Right atrium auricular region (tissue), 2 donors: ENCODE measurements around the gene ATP2B2. TPM values are rescaled to one million over a fixed set of nuclear protein-coding genes. Genes with fewer than 3 reads are reported as not detected.

ENCODE experiments used
- DNase-seq: peaks from one replicate; pipeline ENCODE4 v3.0.0-alpha.2; 2019; ENCODE audit warnings: low spot score
- H3K27ac ChIP-seq, 2 donors: fragments of 200-600 bp; sonication (generic); 1 replicate in 1 of 2; 2 replicates in 1 of 2; pipeline ENCODE4 v1.5.1; 2016 to 2019
- H3K27me3 ChIP-seq, 2 donors: fragments of 200-600 bp; sonication (generic); one replicate each; pipeline versions ENCODE4 v1.5.1 to v1.6.0; 2017 to 2019
- H3K36me3 ChIP-seq: fragments of 200-600 bp; sonication (generic); one replicate; pipeline ENCODE4 v1.5.1; 2016
- H3K4me1 ChIP-seq, 2 donors: fragments of 200-600 bp; sonication (generic); one replicate each; pipeline versions ENCODE4 v1.5.1 to v1.6.0; 2017 to 2019
- H3K4me3 ChIP-seq, 2 donors: fragments of 200-600 bp; sonication (generic); 1 replicate in 1 of 2; 2 replicates in 1 of 2; pipeline ENCODE4 v1.5.1; 2017 to 2019; ENCODE audit warnings: mild to moderate bottlenecking in 1 of 2, moderate library complexity in 1 of 2
- H3K9me3 ChIP-seq, 2 donors: fragments of 200-600 bp; sonication (generic); one replicate each; pipeline ENCODE4 v1.5.1; 2019
- total RNA-seq, 2 donors: library from RNA; depleted of rRNA; stranded (reverse); fragments of >200 nt; gene quantifications; one replicate each; pipeline ENCODE4 v1.1.0, GENCODE V29; 2016
- TF ChIP-seq, protein P1 (sequence below), 2 donors: fragments of 200-600 bp; sonication (generic); IDR thresholded peaks; one replicate each; pipeline ENCODE4 v1.5.1; 2019; ENCODE audit warnings: antibody characterized with exemption in 2 of 2

ATP2B2 gene
- total RNA-seq, 2 donors from 2014 or later, result 0.12 to 0.15 TPM

GRCh38 chr3:10421996-10422395 is 83.4 kb downstream of the ATP2B2 start:
- DNase-seq, result no peak
- Histone ChIP-seq H3K4me3 (no peak overlapping the region), H3K9me3 (no peaks in the 10 kb centered on the region), H3K27ac (no peak overlapping the region), H3K27me3 (no peaks in the 10 kb centered on the region), H3K4me1 (no peaks in the 10 kb centered on the region), H3K36me3 (no peaks in the 10 kb centered on the region)
- TF ChIP-seq, protein P1, sequence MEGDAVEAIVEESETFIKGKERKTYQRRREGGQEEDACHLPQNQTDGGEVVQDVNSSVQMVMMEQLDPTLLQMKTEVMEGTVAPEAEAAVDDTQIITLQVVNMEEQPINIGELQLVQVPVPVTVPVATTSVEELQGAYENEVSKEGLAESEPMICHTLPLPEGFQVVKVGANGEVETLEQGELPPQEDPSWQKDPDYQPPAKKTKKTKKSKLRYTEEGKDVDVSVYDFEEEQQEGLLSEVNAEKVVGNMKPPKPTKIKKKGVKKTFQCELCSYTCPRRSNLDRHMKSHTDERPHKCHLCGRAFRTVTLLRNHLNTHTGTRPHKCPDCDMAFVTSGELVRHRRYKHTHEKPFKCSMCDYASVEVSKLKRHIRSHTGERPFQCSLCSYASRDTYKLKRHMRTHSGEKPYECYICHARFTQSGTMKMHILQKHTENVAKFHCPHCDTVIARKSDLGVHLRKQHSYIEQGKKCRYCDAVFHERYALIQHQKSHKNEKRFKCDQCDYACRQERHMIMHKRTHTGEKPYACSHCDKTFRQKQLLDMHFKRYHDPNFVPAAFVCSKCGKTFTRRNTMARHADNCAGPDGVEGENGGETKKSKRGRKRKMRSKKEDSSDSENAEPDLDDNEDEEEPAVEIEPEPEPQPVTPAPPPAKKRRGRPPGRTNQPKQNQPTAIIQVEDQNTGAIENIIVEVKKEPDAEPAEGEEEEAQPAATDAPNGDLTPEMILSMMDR (IDR thresholded peaks at IDR 0.05), result no peak

- H3K4me3 ChIP-seq, result no peak overlapping the region
- TF ChIP-seq, protein P1 (IDR thresholded peaks at IDR 0.05), result no peak
- H3K27me3 ChIP-seq, result no peaks in the 10 kb centered on the region
- no peak overlapping the region for H3K27ac ChIP-seq
- no peak for DNase-seq
- no peaks in the 10 kb centered on the region for H3K4me1 ChIP-seq
- no peaks in the 10 kb centered on the region for H3K9me3 ChIP-seq
- no peaks in the 10 kb centered on the region for H3K36me3 ChIP-seq
Observed at GRCh38 chr3:10420745-10421475, 84.5 kb downstream of the ATP2B2 start.

DNA sequence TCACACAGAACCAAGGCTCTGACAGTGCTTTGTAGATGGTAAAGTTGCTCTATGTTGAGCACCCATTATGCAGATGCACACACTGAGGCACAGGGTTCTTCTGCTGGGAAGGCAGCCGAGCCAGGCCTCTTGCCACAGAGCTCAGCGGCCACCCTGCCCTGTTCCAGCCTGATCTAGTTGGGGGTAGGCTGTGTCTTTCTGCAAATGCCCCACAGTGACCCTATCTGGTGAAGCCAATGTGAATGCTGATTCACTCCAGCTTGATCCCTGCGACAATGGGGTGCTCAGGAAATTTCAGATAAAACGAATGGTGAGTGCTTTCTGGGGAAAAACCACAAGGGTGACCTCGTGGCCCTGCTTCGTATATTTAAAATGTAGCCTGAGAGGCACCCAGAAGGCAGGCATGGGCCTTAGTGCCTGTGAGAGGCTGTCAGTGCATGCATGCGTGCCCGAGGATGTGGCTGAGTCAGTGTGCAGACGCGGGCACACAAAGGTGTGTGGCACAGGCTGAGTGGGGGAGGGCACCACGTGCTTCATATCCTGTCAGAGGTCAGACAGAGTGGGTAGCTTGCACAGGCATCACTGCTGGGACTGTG is 85.7 kb downstream of the ATP2B2 start:
- TF ChIP-seq, protein P1 (IDR thresholded peaks at IDR 0.05), result no peak
- Histone ChIP-seq H3K4me1 (no peaks in the 10 kb centered on the region), H3K27me3 (no peaks in the 10 kb centered on the region), H3K9me3 (no peaks in the 10 kb centered on the region), H3K36me3 (no peaks in the 10 kb centered on the region), H3K4me3 (no peak overlapping the region), H3K27ac (no peak overlapping the region)
- DNase-seq, result no peak

DNA sequence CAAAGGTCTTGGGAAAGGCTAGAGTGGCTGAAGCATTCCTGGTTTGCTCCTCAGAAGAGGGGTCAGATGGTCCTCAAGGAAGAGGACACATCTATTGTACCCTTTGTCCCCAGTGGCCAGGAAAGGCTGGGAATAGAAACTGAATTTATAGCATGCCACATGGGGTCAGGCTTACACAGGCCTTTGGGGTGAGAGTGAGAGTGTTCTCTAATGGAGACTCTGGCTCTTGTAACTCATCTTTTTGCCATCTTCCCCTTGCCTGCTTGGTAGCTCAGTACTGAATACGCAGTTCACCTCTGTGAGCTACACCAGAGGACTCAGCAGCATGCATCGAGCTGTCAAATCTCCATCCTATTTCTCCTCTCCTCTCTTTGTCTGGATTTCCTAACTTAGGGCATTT is 87.5 kb downstream of the ATP2B2 start:
- Histone ChIP-seq H3K4me1 (no peaks in the 10 kb centered on the region), H3K27me3 (no peaks in the 10 kb centered on the region), H3K27ac (no peak overlapping the region), H3K4me3 (no peak overlapping the region), H3K9me3 (no peaks in the 10 kb centered on the region), H3K36me3 (no peaks in the 10 kb centered on the region)
- no peak for DNase-seq
- TF ChIP-seq, protein P1 (IDR thresholded peaks at IDR 0.05), result no peak

DNA sequence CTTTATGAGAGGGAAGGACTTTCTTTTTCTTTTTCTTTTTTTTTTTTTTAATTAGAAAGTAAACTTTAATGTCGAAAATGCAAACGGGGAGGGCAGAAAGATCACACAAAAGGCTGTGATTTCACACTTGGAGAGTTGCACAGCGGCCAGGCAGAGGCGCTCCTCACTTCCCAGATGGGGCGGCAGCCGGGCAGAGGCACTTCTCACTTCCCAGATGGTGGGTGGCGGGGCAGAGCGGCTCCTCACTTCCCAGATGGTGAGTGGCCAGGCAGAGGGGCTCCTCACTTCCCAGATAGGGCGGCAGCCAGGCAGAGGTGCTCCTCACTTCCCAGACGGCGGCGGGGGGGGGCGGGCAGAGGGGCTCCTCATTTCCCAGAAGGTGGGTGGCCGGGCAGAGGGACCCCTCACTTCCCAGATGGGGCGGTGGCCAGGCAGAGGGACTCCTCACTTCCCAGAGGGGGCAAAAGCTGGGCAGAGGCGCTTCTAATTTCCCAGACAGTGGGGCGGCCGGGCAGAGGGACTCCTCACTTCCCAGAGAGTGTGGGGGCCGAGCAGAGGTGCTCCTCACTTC is 88.6 kb downstream of the ATP2B2 start:
- Histone ChIP-seq H3K9me3 (no peaks in the 10 kb centered on the region), H3K27me3 (no peaks in the 10 kb centered on the region), H3K4me1 (no peaks in the 10 kb centered on the region), H3K27ac (no peak overlapping the region), H3K36me3 (no peaks in the 10 kb centered on the region), H3K4me3 (no peak overlapping the region)
- DNase-seq, result no peak
- TF ChIP-seq, protein P1 (IDR thresholded peaks at IDR 0.05), result no peak
